ENCODE results near the gene SH3PXD2A.
A peak's percentile ranks its signal among the peaks of the same experiment; 100 is the strongest.
"Not testable (repeated sequence)": the region's sequence is repeated elsewhere in the genome, so short reads cannot be mapped to it uniquely, and the experiment has no call there.

SH3PXD2A gene

GRCh38 chr10:103772846-103773245, 82.5 kb downstream of the SH3PXD2A start:
- H3K36me3 Mint-ChIP-seq; H3K9me3 Mint-ChIP-seq; ATAC-seq; DNase-seq (ENCODE audit: low spot score in 2 of 2): not testable (repeated sequence)
- H3K4me1 Mint-ChIP-seq = peaks cover 26% of the 10 kb centered on the region
- H3K27ac Mint-ChIP-seq = peak overlapping the region; percentile 94
- peak overlapping the region; percentile 82 for H3K4me3 Mint-ChIP-seq

GRCh38 chr10:103772096-103772845, 83.1 kb downstream of the SH3PXD2A start:
- Mint-ChIP-seq H3K36me3 (no peaks in the 10 kb centered on the region), H3K4me3 (peak overlapping the region; percentile 82), H3K27ac (peak overlapping the region; percentile 94), H3K9me3 (no peaks in the 10 kb centered on the region), H3K4me1 (peaks cover 24% of the 10 kb centered on the region)
- DNase-seq (ENCODE audit: low spot score in 2 of 2) (peak; percentile 45 to 76), ATAC-seq (peak; percentile 84)

GRCh38 chr10:103770139-103770538, 85.2 kb downstream of the SH3PXD2A start:
- no peak for ATAC-seq
- H3K27ac Mint-ChIP-seq = no peak overlapping the region
- peaks cover 34% of the 10 kb centered on the region for H3K4me1 Mint-ChIP-seq
- no peaks in the 10 kb centered on the region for H3K36me3 Mint-ChIP-seq
- no peaks in the 10 kb centered on the region for H3K9me3 Mint-ChIP-seq
- H3K4me3 Mint-ChIP-seq = no peak overlapping the region
- DNase-seq (ENCODE audit: low spot score in 2 of 2) = no peak

- Mint-ChIP-seq H3K36me3 (no peaks in the 10 kb centered on the region), H3K4me3 (no peak overlapping the region), H3K4me1 (peaks cover 43% of the 10 kb centered on the region), H3K27ac (peak overlapping the region; percentile 64), H3K9me3 (no peaks in the 10 kb centered on the region)
- DNase-seq (ENCODE audit: low spot score in 2 of 2) = no peak
- ATAC-seq = no peak
Measured at GRCh38 chr10:103769176-103769575, 86.2 kb downstream of the SH3PXD2A start.

GRCh38 chr10:103768345-103768744, 87.0 kb downstream of the SH3PXD2A start:
- Mint-ChIP-seq H3K36me3 (no peaks in the 10 kb centered on the region), H3K4me1 (peaks cover 51% of the 10 kb centered on the region), H3K4me3 (no peak overlapping the region), H3K27ac (peak overlapping the region; percentile 64), H3K9me3 (no peaks in the 10 kb centered on the region)
- ATAC-seq (no peak), DNase-seq (ENCODE audit: low spot score in 2 of 2) (no peak)

- DNase-seq (ENCODE audit: low spot score in 2 of 2) (no peak), ATAC-seq (no peak)
- no peaks in the 10 kb centered on the region for H3K36me3 Mint-ChIP-seq
- H3K4me1 Mint-ChIP-seq = peaks cover 57% of the 10 kb centered on the region
- H3K9me3 Mint-ChIP-seq = no peaks in the 10 kb centered on the region
- no peak overlapping the region for H3K4me3 Mint-ChIP-seq
- H3K27ac Mint-ChIP-seq = no peak overlapping the region
Measured at GRCh38 chr10:103767756-103768155, 87.6 kb downstream of the SH3PXD2A start.

GRCh38 chr10:103766751-103767505, 88.4 kb downstream of the SH3PXD2A start:
- DNase-seq (ENCODE audit: low spot score in 2 of 2) (no peak), ATAC-seq (no peak)
- Mint-ChIP-seq H3K9me3 (no peaks in the 10 kb centered on the region), H3K27ac (peak overlapping the region; percentile 10), H3K36me3 (no peaks in the 10 kb centered on the region), H3K4me1 (peaks cover 52% of the 10 kb centered on the region), H3K4me3 (no peak overlapping the region)

GRCh38 chr10:103765981-103766380, 89.4 kb downstream of the SH3PXD2A start:
- Mint-ChIP-seq H3K9me3 (no peaks in the 10 kb centered on the region), H3K27ac (no peak overlapping the region), H3K36me3 (no peaks in the 10 kb centered on the region), H3K4me3 (peak overlapping the region; percentile 28), H3K4me1 (peaks cover 47% of the 10 kb centered on the region)
- ATAC-seq = peak; percentile 88
- peak; percentile 61 to 77 for DNase-seq (ENCODE audit: low spot score in 2 of 2)

- ATAC-seq = peak; percentile 81
- Mint-ChIP-seq H3K4me1 (peaks cover 47% of the 10 kb centered on the region), H3K36me3 (no peaks in the 10 kb centered on the region), H3K4me3 (no peak overlapping the region), H3K27ac (no peak overlapping the region), H3K9me3 (no peaks in the 10 kb centered on the region)
- DNase-seq (ENCODE audit: low spot score in 2 of 2) = no peak
Measured at GRCh38 chr10:103765168-103765567, 90.2 kb downstream of the SH3PXD2A start.

- H3K4me3 Mint-ChIP-seq = peak overlapping the region; percentile 21
- no peak overlapping the region for H3K27ac Mint-ChIP-seq
- no peaks in the 10 kb centered on the region for H3K9me3 Mint-ChIP-seq
- no peaks in the 10 kb centered on the region for H3K36me3 Mint-ChIP-seq
- ATAC-seq (no peak), DNase-seq (ENCODE audit: low spot score in 2 of 2) (no peak)
- H3K4me1 Mint-ChIP-seq = peaks cover 50% of the 10 kb centered on the region
Measured at GRCh38 chr10:103764296-103765088, 90.9 kb downstream of the SH3PXD2A start.

- H3K4me1 Mint-ChIP-seq = peaks cover 56% of the 10 kb centered on the region
- peak overlapping the region; percentile 21 for H3K4me3 Mint-ChIP-seq
- DNase-seq (ENCODE audit: low spot score in 2 of 2) (no peak), ATAC-seq (peak; percentile 20)
- no peaks in the 10 kb centered on the region for H3K36me3 Mint-ChIP-seq
- H3K9me3 Mint-ChIP-seq = no peaks in the 10 kb centered on the region
- no peak overlapping the region for H3K27ac Mint-ChIP-seq
Measured at GRCh38 chr10:103763374-103764202, 91.8 kb downstream of the SH3PXD2A start.

- Mint-ChIP-seq H3K27ac (no peak overlapping the region), H3K4me1 (peaks cover 59% of the 10 kb centered on the region), H3K36me3 (peaks cover 4% of the 10 kb centered on the region), H3K9me3 (no peaks in the 10 kb centered on the region), H3K4me3 (no peak overlapping the region)
- no peak for DNase-seq (ENCODE audit: low spot score in 2 of 2)
- no peak for ATAC-seq
Measured at GRCh38 chr10:103762916-103763315, 92.5 kb downstream of the SH3PXD2A start.

- ATAC-seq = no peak
Measured at GRCh38 chr10:103762162-103762561, 93.2 kb downstream of the SH3PXD2A start.

GRCh38 chr10:103761075-103761920, 94.1 kb downstream of the SH3PXD2A start:
- H3K36me3 Mint-ChIP-seq = peaks cover 14% of the 10 kb centered on the region
- H3K27ac Mint-ChIP-seq = no peak overlapping the region
- no peaks in the 10 kb centered on the region for H3K9me3 Mint-ChIP-seq
- no peak for DNase-seq (ENCODE audit: low spot score in 2 of 2)
- ATAC-seq = no peak
- peaks cover 70% of the 10 kb centered on the region for H3K4me1 Mint-ChIP-seq
- H3K4me3 Mint-ChIP-seq = no peak overlapping the region

More at GRCh38 chr10:103762162-103762561, 93.2 kb downstream of the SH3PXD2A start:
- Mint-ChIP-seq H3K9me3 (no peaks in the 10 kb centered on the region), H3K36me3 (peaks cover 8% of the 10 kb centered on the region), H3K27ac (no peak overlapping the region), H3K4me1 (peaks cover 66% of the 10 kb centered on the region), H3K4me3 (no peak overlapping the region)
- no peak for DNase-seq (ENCODE audit: low spot score in 2 of 2)
